Mucosa of stomach (tissue), 1 donor: ENCODE measurements around the gene LAIR2.

ENCODE experiments used
- H3K27me3 ChIP-seq: one replicate; pipeline ENCODE4 v1.7.0; 2013; ENCODE audit warnings: mild to moderate bottlenecking, low read length; ENCODE audit not compliant: control insufficient read depth, insufficient read depth
- H3K36me3 ChIP-seq: one replicate; pipeline ENCODE4 v1.7.0; 2013; ENCODE audit warnings: low read length; ENCODE audit not compliant: control insufficient read depth, insufficient read depth
- H3K4me1 ChIP-seq: one replicate; pipeline ENCODE4 v1.7.0; 2013; ENCODE audit warnings: mild to moderate bottlenecking, low read length; ENCODE audit not compliant: control insufficient read depth, insufficient read depth
- H3K4me3 ChIP-seq: one replicate; pipeline ENCODE4 v1.7.0; 2013; ENCODE audit warnings: low read length
- H3K9ac ChIP-seq: one replicate; pipeline ENCODE4 v1.7.0; 2013; ENCODE audit warnings: mild to moderate bottlenecking, low read length, moderate library complexity
- H3K9me3 ChIP-seq: one replicate; pipeline ENCODE4 v1.7.0; 2013; ENCODE audit warnings: mild to moderate bottlenecking, low read length, moderate library complexity; ENCODE audit not compliant: control insufficient read depth
- donor health status: Pancreatic carcinoma.

The LAIR2 gene

DNA sequence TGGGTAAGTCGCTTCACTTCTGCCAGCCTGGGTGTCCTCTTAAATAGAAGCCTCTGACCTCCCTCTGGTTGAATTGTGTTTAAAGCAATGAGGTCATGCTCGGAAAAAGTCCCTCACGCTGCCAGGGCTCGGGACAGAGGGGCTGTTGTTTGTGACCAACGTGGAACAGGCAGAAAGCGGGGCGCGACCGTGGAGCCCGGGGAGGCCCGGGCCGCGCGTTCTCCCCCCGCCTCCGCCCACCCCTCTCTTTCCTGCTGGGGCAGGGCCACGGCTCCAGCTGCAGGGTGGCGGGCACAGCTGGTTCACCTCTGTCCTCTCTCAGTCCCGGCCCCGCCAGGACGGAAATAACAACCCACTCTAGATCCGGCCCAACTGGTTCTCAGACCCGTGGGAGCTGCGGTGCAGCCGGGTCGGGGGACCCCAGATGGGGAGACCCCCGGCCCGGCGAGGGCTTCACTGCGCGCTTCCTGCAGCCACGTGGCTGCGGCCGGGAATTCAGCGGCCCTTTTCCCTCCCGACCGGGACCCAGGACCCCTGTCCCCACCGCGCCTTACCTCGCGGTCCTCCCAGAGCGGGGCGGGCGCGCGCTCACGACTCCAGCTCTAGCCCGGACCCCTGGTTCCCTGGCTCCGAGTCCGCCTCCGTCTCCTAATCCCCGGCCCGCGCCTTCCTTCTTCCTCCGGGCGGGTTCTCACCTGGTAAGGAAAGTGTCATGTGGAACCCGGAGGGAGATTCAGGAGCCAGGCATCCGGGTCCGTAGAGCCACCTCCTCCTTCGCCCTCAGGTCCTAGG is 31.4 kb upstream of the LAIR2 start:
- peaks cover 37% of the 10 kb centered on the region for H3K4me1 ChIP-seq
- no peaks in the 10 kb centered on the region for H3K36me3 ChIP-seq
- H3K9ac ChIP-seq, result peak overlapping the region; percentile 96

DNA sequence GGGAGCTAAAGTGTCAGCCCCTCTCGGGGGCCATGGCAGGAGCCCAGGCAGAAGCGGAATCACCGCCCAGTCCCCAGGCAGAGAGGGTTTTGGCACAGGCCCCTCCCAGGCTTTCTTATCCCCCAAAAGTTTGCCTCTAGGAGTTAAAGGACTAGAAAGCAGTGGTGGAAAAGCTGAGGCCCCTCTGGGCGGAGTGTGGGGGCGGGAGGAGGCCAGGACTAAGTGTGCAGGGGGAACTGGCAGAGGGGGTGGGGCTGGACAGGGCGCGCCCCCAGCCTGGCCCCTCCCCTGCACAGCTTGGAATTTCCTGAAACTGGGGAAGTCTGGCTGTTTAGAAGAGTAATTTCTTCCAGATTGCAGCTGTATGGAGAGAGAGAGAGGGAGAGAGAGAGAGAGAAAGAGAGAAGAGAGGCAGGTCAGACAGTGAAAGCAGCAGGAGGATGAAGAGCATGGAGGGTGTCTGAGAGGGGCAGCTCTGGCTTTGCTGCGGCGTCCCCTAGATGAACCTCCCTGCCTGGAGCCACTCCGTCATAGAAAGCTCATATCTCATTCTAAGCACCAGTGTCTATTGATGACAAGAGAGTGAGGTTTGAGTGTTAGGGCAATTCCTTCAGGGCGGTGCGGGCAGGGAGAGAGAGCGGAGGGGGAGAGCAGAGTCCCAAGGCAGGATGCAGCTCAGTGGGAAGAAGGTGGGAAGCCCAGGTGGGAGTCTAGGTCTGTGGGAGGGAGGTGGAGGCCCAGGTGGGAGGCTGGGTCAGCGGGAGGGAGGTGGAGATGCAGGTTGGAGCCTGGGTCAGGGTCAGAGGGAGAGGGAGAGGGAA is 29.4 kb upstream of the LAIR2 start, which contains the start of gene CDC42EP5:
Gene CDC42EP5 (minus strand): TSS at position 226 of the 821 bp plus-strand sequence. CDS start 7,749 bp downstream, outside the sequence.
- Histone ChIP-seq H3K9ac (peak within 1 kb of the TSS; percentile 83), H3K36me3 (no peaks in the 10 kb centered on the region), H3K4me3 (peak within 1 kb of the TSS; percentile 7), H3K9me3 (no peaks in the 10 kb centered on the region), H3K4me1 (peaks cover 31% of the 10 kb centered on the region), H3K27me3 (peaks cover 8% of the 10 kb centered on the region)

More for the DNA sequence above, 31.4 kb upstream of the LAIR2 start:
- H3K9me3 ChIP-seq, result no peaks in the 10 kb centered on the region
- H3K4me3 ChIP-seq, result peak overlapping the region; percentile 90
- peaks cover 8% of the 10 kb centered on the region for H3K27me3 ChIP-seq

DNA sequence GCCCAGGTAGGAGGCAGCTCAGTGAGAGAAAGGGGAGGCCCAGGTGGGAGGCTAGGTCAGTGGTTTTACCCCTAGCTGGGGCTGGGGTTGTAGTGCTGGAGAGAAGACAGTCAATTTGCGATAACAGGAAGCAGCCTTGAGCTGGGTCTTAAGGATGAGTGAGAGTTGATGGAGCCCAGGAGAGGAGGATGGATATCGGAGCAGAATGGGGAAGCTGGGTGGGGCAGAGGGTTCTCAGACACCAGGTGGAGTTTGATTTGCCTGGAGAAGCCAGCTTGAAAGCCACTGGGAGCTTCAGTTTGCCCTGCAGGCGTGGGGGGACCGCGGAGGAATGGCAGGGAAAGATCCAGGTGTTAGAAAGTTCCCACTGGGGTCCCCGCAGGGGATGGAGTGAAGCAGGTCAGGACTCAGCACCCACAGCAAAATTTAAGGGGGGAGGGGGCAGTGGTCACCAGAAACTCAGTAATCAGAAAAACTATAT is 28.7 kb upstream of the LAIR2 start:
- Histone ChIP-seq H3K4me3 (no peak overlapping the region), H3K27me3 (peaks cover 8% of the 10 kb centered on the region), H3K9me3 (no peaks in the 10 kb centered on the region)

DNA sequence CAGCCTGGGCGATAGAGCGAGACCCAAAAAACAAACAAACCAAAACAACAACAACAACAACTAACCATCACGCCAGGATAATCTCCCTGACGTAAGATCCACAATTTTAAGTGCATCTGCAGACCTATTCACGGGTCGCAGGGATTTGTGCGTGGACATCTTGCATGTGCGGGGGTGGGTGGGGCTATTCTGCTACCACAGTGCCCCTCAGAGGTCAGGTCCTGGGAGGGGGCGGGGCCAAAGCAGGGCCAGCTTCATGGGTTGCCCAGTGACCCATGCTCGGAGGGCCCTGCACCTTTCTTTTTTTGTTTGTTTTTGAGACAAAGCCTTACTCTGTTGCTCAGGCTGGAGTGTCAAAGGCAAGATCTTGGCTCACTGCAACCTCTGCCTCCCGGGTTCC is 26.9 kb upstream of the LAIR2 start:
- peaks cover 12% of the 10 kb centered on the region for H3K4me1 ChIP-seq
- no peaks in the 10 kb centered on the region for H3K36me3 ChIP-seq
- peaks cover 7% of the 10 kb centered on the region for H3K27me3 ChIP-seq
- H3K4me3 ChIP-seq, result no peak overlapping the region
- no peak overlapping the region for H3K9ac ChIP-seq
- H3K9me3 ChIP-seq, result no peaks in the 10 kb centered on the region

More for the DNA sequence above, 28.7 kb upstream of the LAIR2 start:
- Histone ChIP-seq H3K9ac (peak overlapping the region; percentile 83), H3K36me3 (no peaks in the 10 kb centered on the region), H3K4me1 (peaks cover 28% of the 10 kb centered on the region)

DNA sequence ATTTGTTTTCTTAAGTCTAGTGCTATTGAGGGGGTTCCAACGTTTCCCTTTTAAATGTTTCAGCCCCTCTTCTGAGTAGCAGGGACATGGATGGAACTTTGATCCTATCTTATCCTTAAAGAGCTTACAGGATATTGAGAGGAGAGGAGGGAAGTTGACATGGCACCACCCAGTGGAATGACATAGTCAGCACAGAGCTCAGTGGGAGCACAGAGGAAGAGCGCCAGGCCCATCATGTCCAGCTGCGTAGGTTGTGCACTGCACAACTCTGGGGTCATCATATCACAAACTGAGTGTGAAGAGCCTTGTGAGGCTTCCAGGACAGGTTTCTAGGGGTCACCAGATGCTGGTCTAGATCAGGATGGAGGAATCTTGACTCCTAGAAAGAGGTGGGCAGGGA is 25.0 kb upstream of the LAIR2 start:
- Histone ChIP-seq H3K4me3 (no peak overlapping the region), H3K27me3 (no peaks in the 10 kb centered on the region)

DNA sequence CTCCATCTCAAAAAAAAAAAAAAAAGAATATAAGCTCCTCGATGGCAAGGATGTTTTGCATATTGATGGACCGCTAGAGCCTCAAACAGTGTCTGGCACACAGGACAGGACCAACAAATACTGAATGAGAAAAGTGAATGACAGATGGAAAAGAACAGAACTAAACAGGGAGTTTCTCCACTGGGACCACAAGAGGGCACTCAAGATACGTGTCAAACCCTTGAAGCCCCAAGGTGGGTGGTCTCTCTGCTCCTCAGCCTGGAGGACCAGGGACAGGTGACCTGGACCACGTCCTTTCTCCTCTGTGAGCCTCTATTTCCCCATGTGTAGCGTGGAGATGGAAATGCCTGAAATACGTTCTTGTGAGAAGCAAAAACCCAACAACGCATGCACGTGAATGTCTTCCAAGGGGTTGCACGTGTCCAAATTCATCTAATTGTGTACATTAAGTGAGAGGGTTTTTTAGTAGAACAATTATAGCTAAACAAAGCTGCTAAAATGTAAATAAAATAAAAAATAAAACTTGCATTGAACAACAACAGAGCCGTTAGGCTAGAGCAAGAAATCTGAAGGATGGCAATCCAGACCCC is 23.9 kb upstream of the LAIR2 start:
- no peak overlapping the region for H3K4me3 ChIP-seq

More for the DNA sequence above, 25.0 kb upstream of the LAIR2 start:
- Histone ChIP-seq H3K4me1 (peaks cover 8% of the 10 kb centered on the region), H3K9ac (no peak overlapping the region), H3K36me3 (no peaks in the 10 kb centered on the region), H3K9me3 (no peaks in the 10 kb centered on the region)

DNA sequence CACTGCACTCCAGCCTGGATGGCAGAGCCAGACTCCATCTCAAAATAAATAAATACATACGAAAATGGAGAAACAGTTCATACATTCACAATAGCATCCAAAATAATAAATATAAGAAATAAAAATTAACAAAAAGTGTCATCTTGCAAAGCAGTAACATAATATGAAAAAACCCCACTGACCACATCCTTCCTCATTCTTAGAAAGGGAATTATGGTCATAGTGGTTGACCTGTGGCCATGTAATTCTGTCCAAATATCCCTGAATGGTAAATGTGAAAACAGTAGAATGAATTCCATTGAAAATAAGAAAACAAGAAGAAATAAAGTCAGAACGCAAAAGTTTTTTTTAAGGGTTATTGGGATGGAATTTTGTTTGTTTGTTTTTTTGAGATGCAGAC is 22.6 kb upstream of the LAIR2 start:
- no peaks in the 10 kb centered on the region for H3K36me3 ChIP-seq
- H3K4me3 ChIP-seq, result no peak overlapping the region
- H3K9me3 ChIP-seq, result no peaks in the 10 kb centered on the region
- H3K9ac ChIP-seq, result no peak overlapping the region
- H3K4me1 ChIP-seq, result no peaks in the 10 kb centered on the region
- no peaks in the 10 kb centered on the region for H3K27me3 ChIP-seq

More for the DNA sequence above, 23.9 kb upstream of the LAIR2 start:
- no peak overlapping the region for H3K9ac ChIP-seq
- H3K36me3 ChIP-seq, result no peaks in the 10 kb centered on the region
- no peaks in the 10 kb centered on the region for H3K9me3 ChIP-seq
- H3K27me3 ChIP-seq, result no peaks in the 10 kb centered on the region
- H3K4me1 ChIP-seq, result peaks cover 2% of the 10 kb centered on the region

DNA sequence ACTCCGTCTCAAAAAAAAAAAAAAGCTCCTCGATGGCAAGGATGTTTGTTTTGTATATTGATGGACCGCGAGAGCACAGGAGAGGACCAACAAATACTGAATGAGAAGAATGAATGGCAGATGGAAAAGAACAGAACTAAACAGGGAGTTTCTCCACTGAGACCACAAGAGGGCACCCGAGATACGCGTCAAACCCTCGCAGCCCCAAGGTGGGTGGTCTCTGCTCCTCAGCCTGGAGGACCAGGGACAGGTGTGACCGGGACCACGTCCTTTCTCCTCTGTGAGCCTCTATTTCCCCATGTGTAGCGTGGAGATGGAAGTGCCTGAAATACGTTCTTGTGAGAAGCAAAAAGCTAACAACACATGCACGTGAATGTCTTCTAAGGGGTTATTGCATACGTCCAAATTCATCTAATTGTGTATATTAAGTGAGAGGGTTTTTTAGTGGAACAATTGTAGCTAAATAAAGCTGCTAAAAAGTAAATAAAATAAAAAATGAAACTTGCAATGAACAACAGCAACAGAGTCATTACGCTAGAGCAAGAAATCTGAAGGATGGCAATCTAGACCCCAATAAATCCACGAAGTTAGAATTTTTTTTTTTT is 21.2 kb upstream of the LAIR2 start:
- Histone ChIP-seq H3K9ac (no peak overlapping the region), H3K9me3 (no peaks in the 10 kb centered on the region), H3K27me3 (no peaks in the 10 kb centered on the region), H3K36me3 (no peaks in the 10 kb centered on the region), H3K4me1 (no peaks in the 10 kb centered on the region), H3K4me3 (no peak overlapping the region)

DNA sequence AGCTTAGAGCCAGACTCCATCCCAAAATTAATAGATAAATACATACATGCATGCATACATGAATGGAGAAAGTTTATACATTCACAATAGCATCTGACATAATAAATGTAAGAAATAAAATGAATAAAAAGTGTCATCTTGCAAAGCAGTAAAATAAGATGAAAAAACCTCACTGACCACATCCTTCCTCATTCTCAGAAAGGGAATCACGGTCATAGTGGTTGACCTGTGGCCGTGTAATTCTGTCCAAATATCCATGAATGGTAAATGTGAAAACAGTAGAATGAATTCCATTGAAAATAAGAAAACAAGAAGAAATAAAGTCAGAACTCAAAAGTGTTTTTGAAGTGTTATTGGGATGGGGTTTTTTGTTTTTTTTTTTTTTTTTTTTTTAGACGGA is 19.7 kb upstream of the LAIR2 start:
- no peak overlapping the region for H3K9ac ChIP-seq
- no peaks in the 10 kb centered on the region for H3K36me3 ChIP-seq
- H3K27me3 ChIP-seq, result no peaks in the 10 kb centered on the region

DNA sequence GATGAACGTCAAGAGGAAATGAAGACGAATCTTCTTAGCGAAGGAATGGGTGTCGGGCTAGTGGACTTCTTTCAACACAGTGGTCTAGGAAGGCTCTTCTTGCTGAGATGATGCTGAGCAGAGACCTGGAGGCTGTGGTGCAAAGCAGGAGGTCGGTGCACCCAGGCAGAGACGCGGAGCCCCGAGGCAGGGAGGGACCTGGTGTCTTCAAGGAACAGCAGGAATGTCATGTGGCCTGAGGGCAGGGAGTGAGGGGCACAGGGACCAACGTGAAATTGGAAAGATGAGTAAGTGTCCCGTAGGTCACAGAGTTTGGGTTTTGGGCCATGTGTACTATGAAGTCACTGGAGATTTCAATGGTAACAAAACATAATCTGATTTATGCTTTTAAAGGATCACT is 18.2 kb upstream of the LAIR2 start:
- no peaks in the 10 kb centered on the region for H3K9me3 ChIP-seq
- no peak overlapping the region for H3K9ac ChIP-seq
- no peaks in the 10 kb centered on the region for H3K36me3 ChIP-seq
- H3K4me3 ChIP-seq, result no peak overlapping the region
- no peaks in the 10 kb centered on the region for H3K4me1 ChIP-seq
- H3K27me3 ChIP-seq, result no peaks in the 10 kb centered on the region

More for the DNA sequence above, 19.7 kb upstream of the LAIR2 start:
- Histone ChIP-seq H3K4me1 (no peaks in the 10 kb centered on the region), H3K9me3 (no peaks in the 10 kb centered on the region), H3K4me3 (no peak overlapping the region)

DNA sequence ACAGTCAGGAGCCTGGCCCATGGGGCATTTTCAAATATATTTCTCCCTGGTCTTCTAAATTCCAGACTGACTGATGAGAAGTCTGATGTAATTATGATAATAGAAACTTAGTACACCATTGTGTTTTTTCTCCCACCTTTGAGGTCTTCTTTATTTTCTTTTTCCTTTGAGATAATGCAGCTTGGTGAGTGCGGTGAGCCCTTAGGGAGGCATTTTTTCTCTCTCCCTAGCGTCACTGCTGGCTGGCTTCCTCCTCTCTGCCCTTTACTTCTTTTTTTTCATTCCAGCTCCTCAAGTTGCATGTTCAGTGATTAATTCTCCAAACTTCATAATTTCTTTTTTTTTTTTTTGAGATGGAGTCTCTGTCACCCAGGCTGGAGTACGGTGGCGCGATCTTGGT is 16.8 kb upstream of the LAIR2 start:
- Histone ChIP-seq H3K4me1 (no peaks in the 10 kb centered on the region), H3K9ac (no peak overlapping the region), H3K9me3 (no peaks in the 10 kb centered on the region), H3K36me3 (no peaks in the 10 kb centered on the region), H3K27me3 (peaks cover 6% of the 10 kb centered on the region), H3K4me3 (no peak overlapping the region)
